ENCODE data around the gene SCARB1. TPM values are rescaled to one million over a fixed set of nuclear protein-coding genes. Genes with fewer than 3 reads are reported as not detected.

SCARB1 gene
- total and polyA plus RNA-seq, 2 donors (not counting 3 experiments of a cell fraction or from before 2014, with no cell fraction given) = 125 to 141 TPM

DNA sequence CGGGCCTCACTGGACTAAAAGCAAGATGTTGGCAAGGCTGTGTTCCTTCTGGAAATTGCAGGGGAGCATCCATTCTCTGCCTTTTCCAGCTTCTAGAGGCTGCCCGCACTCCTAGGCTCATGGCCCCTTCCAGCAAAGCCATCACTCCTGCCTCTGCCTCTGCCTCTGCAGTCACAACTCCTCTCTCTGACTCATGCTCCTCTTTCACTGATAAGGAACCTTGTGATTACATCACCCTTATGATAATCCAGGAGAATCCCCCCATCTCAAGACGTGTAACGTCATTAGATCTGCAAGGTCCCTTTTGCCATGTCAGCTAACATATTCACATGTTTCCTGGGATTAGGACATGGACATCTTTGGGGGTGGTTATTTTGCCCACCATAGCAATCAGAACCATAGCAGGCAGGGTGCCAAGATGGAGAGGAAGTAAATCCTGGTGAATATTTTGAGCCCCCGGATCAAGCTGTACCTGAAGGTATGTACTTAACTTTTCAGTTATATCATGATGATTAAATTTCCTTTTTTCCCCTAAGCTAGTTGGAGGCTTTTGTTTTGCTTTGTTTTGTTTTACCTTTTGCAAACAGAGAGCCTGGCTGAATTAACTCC lies 123.6 kb downstream of the SCARB1 start:
- CTCF ChIA-PET = interaction anchor here (0.8 to 2.1 kb wide), 14 partner anchors 9 to 360 kb away, joined by 3 to 8 read pairs (median 5); partner anchors contain the start of gene NCOR2
- dilution Hi-C loops (cut with MboI; ENCODE audit: extremely low pct_ligation_motif_present, low sequenced_read_pairs) = loop anchor here (10.0 kb wide), 1 partner anchor 55 kb away; no protein-coding TSS in a partner anchor
- TSS peak; percentile 56 for BruUV-seq (replicated peaks)

DNA sequence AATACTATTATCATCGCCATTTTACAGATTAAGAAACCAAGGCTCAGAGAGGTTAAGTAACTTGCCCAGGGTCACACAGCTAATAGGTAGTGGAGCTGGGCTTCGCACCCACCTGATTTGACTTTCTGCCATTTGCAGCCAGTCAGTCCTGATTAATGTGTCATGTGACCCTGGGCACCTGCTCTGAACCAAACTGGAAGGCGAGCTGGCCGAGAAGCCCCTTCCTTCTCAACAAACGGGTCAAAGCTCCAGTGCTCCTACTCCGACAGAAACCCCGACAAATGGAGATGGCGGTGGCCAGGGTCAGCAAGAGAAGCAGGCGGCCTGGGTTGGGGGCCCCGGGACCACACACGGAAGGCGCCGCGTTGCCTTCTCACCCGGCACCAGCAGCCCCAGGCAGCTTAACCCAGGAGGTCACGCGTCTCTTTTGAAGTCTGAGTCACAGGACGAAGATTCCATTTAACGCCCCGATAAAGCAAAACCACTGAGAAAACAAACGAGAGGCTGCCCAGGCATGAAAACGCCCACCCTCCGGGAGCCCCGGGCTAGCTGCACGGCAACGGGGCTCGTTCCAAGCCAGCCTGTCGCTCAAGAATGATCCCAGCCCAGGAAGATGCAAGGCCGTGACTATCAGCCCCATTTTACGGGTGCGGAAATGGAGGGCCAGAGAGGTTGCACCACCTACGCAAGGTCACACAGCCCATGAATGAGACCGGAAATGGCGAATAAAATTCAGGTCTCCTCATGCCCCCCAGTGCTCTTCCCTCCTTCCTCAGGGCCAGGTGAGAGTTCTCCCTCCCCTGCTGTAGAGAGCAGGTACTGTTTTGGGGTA lies 124.8 kb downstream of the SCARB1 start:
- H3K27ac ChIP-seq (ENCODE audit: insufficient read depth, low read depth, low read length) = peak overlapping the region; percentile 88

More for the DNA sequence above, 123.6 kb downstream of the SCARB1 start:
- H2AFZ ChIP-seq (ENCODE audit: low read depth, low read length) = no peak overlapping the region
- no peaks in the 10 kb centered on the region for H3K9me1 ChIP-seq (replicated peaks; ENCODE audit: control insufficient read depth, extremely low read depth, insufficient read depth, low read length)
- intact Hi-C loops (cut with micrococcal nuclease) = loop anchor here (1.0 to 2.0 kb wide), 4 partner anchors 13 to 221 kb away; no protein-coding TSS in a partner anchor
- peaks cover 37% of the 10 kb centered on the region for H3K4me1 ChIP-seq (ENCODE audit: control insufficient read depth, extremely low read depth, insufficient read depth, low read length)
- H3K36me3 ChIP-seq (ENCODE audit: control insufficient read depth in 2 of 2, extremely low read depth in 1 of 2, insufficient read depth in 2 of 2, low read length in 2 of 2) = no peaks in the 10 kb centered on the region
- H3K4me2 ChIP-seq (ENCODE audit: insufficient read depth, low read length) = peak overlapping the region; percentile 27
- H3K9me3 ChIP-seq (replicated peaks; ENCODE audit: control insufficient read depth, insufficient read depth, low read length) = peaks cover 3% of the 10 kb centered on the region
- H3K27ac ChIP-seq (ENCODE audit: insufficient read depth, low read depth, low read length) = peak overlapping the region; percentile 88
- peak; percentile 51 for TF ChIP-seq FOS (IDR thresholded peaks at IDR 0.05; ENCODE audit: borderline replicate concordance, insufficient read depth, low read length)
- TF ChIP-seq POLR2A (IDR thresholded peaks at IDR 0.05; ENCODE audit: low read depth, low read length) = no peak
- TF ChIP-seq, protein P1, sequence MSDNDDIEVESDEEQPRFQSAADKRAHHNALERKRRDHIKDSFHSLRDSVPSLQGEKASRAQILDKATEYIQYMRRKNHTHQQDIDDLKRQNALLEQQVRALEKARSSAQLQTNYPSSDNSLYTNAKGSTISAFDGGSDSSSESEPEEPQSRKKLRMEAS (IDR thresholded peaks at IDR 0.05; ENCODE audit: insufficient read depth, insufficient read length) = no peak
- peak; percentile 55 for TF ChIP-seq GATA2 (IDR thresholded peaks at IDR 0.05; ENCODE audit: insufficient read depth, insufficient read length, low read depth, low read length)
- TF ChIP-seq MYC (IDR thresholded peaks at IDR 0.05; ENCODE audit: low read depth, low read length) = no peak
- TF ChIP-seq JUN (IDR thresholded peaks at IDR 0.05; ENCODE audit: borderline replicate concordance, insufficient read depth, insufficient read length, low read depth) = peak; percentile 66
- POLR2A ChIA-PET = interaction anchor here (0.6 to 1.2 kb wide), 3 partner anchors 46 to 217 kb away, joined by 3 to 4 read pairs (median 3); no protein-coding TSS in a partner anchor
- H3K27me3 ChIP-seq (ENCODE audit: control insufficient read depth in 2 of 2, insufficient read depth in 2 of 2, low read length in 2 of 2) = no peaks in the 10 kb centered on the region
- H4K20me1 ChIP-seq (replicated peaks; ENCODE audit: control insufficient read depth, extremely low read depth, insufficient read depth, low read length) = no peaks in the 10 kb centered on the region
- peak; percentile 21 for FAIRE-seq
- H3K79me2 ChIP-seq (ENCODE audit: control insufficient read depth, insufficient read depth, low read length) = no peaks in the 10 kb centered on the region
- peak overlapping the region; percentile 50 for H3K9ac ChIP-seq (replicated peaks; ENCODE audit: extremely low read depth, insufficient read depth, low read length)
- DNase-seq (ENCODE audit: low read depth, low spot score) = peak; percentile 33
- no peak overlapping the region for H3K4me3 ChIP-seq (replicated peaks in 1 of 3; ENCODE audit: insufficient read depth in 1 of 3, low read depth in 1 of 3, low read length in 3 of 3)

More for the DNA sequence above, 124.8 kb downstream of the SCARB1 start:
- Histone ChIP-seq H4K20me1 (replicated peaks; ENCODE audit: control insufficient read depth, extremely low read depth, insufficient read depth, low read length) (no peaks in the 10 kb centered on the region), H3K79me2 (ENCODE audit: control insufficient read depth, insufficient read depth, low read length) (no peaks in the 10 kb centered on the region), H3K4me1 (ENCODE audit: control insufficient read depth, extremely low read depth, insufficient read depth, low read length) (peaks cover 37% of the 10 kb centered on the region), H3K9me1 (replicated peaks; ENCODE audit: control insufficient read depth, extremely low read depth, insufficient read depth, low read length) (no peaks in the 10 kb centered on the region), H3K9ac (replicated peaks; ENCODE audit: extremely low read depth, insufficient read depth, low read length) (no peak overlapping the region), H3K4me3 (replicated peaks in 1 of 3; ENCODE audit: insufficient read depth in 1 of 3, low read depth in 1 of 3, low read length in 3 of 3) (no peak overlapping the region), H2AFZ (ENCODE audit: low read depth, low read length) (no peak overlapping the region), H3K36me3 (ENCODE audit: control insufficient read depth in 2 of 2, extremely low read depth in 1 of 2, insufficient read depth in 2 of 2, low read length in 2 of 2) (no peaks in the 10 kb centered on the region), H3K4me2 (ENCODE audit: insufficient read depth, low read length) (no peak overlapping the region), H3K9me3 (replicated peaks; ENCODE audit: control insufficient read depth, insufficient read depth, low read length) (peaks cover 3% of the 10 kb centered on the region), H3K27me3 (ENCODE audit: control insufficient read depth in 2 of 2, insufficient read depth in 2 of 2, low read length in 2 of 2) (no peaks in the 10 kb centered on the region)
- DNase-seq (ENCODE audit: low read depth, low spot score) (peak; percentile 46), FAIRE-seq (no peak)
- no TSS peak for BruUV-seq (replicated peaks)
- TF ChIP-seq, protein P1 (IDR thresholded peaks at IDR 0.05; ENCODE audit: insufficient read depth, insufficient read length) = no peak
- no peak for TF ChIP-seq POLR2A (IDR thresholded peaks at IDR 0.05; ENCODE audit: low read depth, low read length)
- TF ChIP-seq FOS (IDR thresholded peaks at IDR 0.05; ENCODE audit: borderline replicate concordance, insufficient read depth, low read length) = no peak
- no peak for TF ChIP-seq GATA2 (IDR thresholded peaks at IDR 0.05; ENCODE audit: insufficient read depth, insufficient read length, low read depth, low read length)
- TF ChIP-seq JUN (IDR thresholded peaks at IDR 0.05; ENCODE audit: borderline replicate concordance, insufficient read depth, insufficient read length, low read depth) = no peak
- intact Hi-C loops (cut with micrococcal nuclease) = no loop called here
- ChIA-PET POLR2A (no interaction called here), CTCF (interaction anchor here (1.3 to 1.6 kb wide), 2 partner anchors 12 to 18 kb away, joined by 3 read pairs; no protein-coding TSS in a partner anchor)
- dilution Hi-C loops (cut with MboI; ENCODE audit: extremely low pct_ligation_motif_present, low sequenced_read_pairs) = loop anchor here (10.0 kb wide), 1 partner anchor 54 kb away; no protein-coding TSS in a partner anchor
